Testis (tissue), 3 donors: ENCODE results near the gene COL23A1. TPM values are rescaled to one million over a fixed set of nuclear protein-coding genes. Genes with fewer than 3 reads are reported as not detected.

Experiments
- DNase-seq: peaks from one replicate; pipeline ENCODE4 v3.0.0-alpha.2; 2019
- H3K27ac ChIP-seq, 2 donors: fragments of 200-600 bp; sonication (generic); one replicate each; pipeline ENCODE4 v1.5.1; 2019
- H3K27me3 ChIP-seq: fragments of 200-600 bp; sonication (generic); one replicate; pipeline ENCODE4 v1.5.1; 2019
- H3K36me3 ChIP-seq: fragments of 200-600 bp; sonication (generic); one replicate; pipeline ENCODE4 v1.5.1; 2017; ENCODE audit warnings: low read depth; ENCODE audit errors: missing control alignments
- H3K4me1 ChIP-seq: fragments of 200-600 bp; sonication (generic); one replicate; pipeline ENCODE4 v1.5.1; 2019
- H3K4me3 ChIP-seq, 2 donors: fragments of 200-600 bp; sonication (generic); one replicate each; pipeline ENCODE4 v1.5.1; 2017 to 2019
- H3K9me3 ChIP-seq: fragments of 200-600 bp; sonication (generic); one replicate; pipeline ENCODE4 v1.5.1; 2017
- POLR2A ChIP-seq: fragments of 450-650 bp; IDR thresholded peaks from one replicate; pipeline ENCODE4 v1.6.1; 2017; ENCODE audit warnings: antibody characterized with exemption, mild to moderate bottlenecking, moderate library complexity
- WGBS, 2 donors: methylation state at CpG; one replicate each; pipeline ENCODE4 v1.1.5; 2018; 5-methylcytosine and 5-hydroxymethylcytosine counted together
- intact Hi-C: fragments of 100-400 bp; cut with DNase I; formaldehyde crosslinking; loops from one replicate; pipeline ENCODE4 v1.15.1; 2023; ENCODE audit warnings: low total_unique reads
- polyA plus RNA-seq: library from polyadenylated mRNA; stranded (reverse); fragments of 350-450 nt; fragmentation: Illumina TruSeq; extraction: RNeasy Lipid Tissue Mini Kit (QIAGEN cat#74804); gene quantifications from one replicate; pipeline ENCODE4 v1.2.3, GENCODE V29; 2014; ENCODE audit warnings: low read depth, low replicate concordance; ENCODE audit not compliant: insufficient read depth
- total RNA-seq, 2 donors: library from RNA; depleted of rRNA; stranded (reverse); fragments of >200 nt; gene quantifications; one replicate each; pipeline ENCODE4 v1.2.3, GENCODE V29; 2016
- TF ChIP-seq, protein P1 (sequence below), 3 experiments: fragments of 450-650 bp in 2 of 3; fragments of 200-600 bp in 1 of 3; sonication (generic) in 1 of 3; IDR thresholded peaks; one replicate each; pipeline ENCODE4 v1.5.1; 2016 to 2019; ENCODE audit warnings: antibody characterized with exemption in 3 of 3, mild to moderate bottlenecking in 2 of 3, moderate library complexity in 1 of 3

The COL23A1 gene
- total and polyA plus RNA-seq, 3 donors from 2014 or later, result 4.3 to 5.5 (median 5.0) TPM

DNA sequence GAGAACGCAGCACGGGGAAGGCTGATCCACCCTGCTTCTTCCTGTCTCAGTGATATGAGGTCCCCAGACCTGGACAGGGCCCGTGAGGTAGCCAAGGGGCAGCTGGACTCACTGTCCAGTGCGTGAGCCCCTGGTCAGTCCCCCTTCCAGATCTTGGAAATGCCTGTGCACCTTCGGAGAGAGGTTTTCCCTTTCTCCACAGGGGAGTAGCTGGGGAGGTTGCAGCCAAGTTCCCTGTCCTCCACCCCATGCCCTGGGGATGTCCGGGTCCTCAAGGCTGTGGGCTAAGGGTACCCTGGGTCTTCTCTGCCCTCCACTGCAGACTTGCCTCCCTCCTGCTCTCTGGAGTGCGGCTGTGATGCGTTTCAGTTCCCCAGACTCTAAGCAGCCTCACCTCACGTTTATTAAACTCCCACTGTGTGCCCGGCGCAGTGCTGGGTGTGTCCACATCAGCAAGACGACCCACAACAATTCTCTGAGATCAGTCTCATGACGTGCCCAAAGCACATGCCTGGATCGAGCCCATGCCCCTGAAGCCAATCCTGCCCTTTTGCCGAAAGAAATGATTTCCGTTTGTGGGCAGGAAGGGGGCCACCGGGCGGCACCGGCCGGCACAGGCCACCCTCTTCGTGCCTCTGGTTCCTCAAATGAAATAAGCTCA, 256.2 kb downstream of the COL23A1 start:
- H3K27me3 ChIP-seq, result no peaks in the 10 kb centered on the region
- peaks cover 25% of the 10 kb centered on the region for H3K4me1 ChIP-seq
- DNase-seq, result no peak
- H3K9me3 ChIP-seq, result no peaks in the 10 kb centered on the region
- no peak overlapping the region for H3K27ac ChIP-seq
- H3K4me3 ChIP-seq, result no peak overlapping the region
- H3K36me3 ChIP-seq, result no peaks in the 10 kb centered on the region
- intact Hi-C loops, result no loop called here
- WGBS, 2 donors, result 81 to 86% methylated on average over 13 to 21 of the region's 21 CpGs
- TF ChIP-seq, protein P1, sequence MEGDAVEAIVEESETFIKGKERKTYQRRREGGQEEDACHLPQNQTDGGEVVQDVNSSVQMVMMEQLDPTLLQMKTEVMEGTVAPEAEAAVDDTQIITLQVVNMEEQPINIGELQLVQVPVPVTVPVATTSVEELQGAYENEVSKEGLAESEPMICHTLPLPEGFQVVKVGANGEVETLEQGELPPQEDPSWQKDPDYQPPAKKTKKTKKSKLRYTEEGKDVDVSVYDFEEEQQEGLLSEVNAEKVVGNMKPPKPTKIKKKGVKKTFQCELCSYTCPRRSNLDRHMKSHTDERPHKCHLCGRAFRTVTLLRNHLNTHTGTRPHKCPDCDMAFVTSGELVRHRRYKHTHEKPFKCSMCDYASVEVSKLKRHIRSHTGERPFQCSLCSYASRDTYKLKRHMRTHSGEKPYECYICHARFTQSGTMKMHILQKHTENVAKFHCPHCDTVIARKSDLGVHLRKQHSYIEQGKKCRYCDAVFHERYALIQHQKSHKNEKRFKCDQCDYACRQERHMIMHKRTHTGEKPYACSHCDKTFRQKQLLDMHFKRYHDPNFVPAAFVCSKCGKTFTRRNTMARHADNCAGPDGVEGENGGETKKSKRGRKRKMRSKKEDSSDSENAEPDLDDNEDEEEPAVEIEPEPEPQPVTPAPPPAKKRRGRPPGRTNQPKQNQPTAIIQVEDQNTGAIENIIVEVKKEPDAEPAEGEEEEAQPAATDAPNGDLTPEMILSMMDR (IDR thresholded peaks at IDR 0.05), result no peak
- TF ChIP-seq POLR2A, result no peak

DNA sequence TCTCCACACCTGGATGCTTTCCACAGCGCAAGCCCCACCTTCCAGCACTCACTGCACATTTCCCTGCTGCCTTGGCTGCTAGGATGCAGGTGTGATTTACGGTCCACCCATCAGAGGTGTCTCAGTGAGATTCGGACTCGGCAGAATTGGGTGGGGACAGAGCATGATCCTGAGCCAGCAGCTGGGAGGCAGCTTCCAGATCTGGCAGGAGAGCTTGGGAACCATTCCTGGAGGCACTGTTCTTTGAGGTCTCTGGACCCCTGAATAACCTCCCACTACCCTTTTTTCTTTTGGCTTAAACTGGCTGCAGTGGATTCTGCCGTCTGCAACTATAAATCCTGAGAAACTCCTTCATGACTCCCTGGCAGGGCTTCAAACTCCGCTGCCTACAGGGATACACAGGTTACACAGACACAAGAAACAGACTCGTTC, 258.0 kb downstream of the COL23A1 start:
- Histone ChIP-seq H3K36me3 (no peaks in the 10 kb centered on the region), H3K27ac (no peak overlapping the region), H3K4me3 (no peak overlapping the region), H3K4me1 (peaks cover 25% of the 10 kb centered on the region), H3K27me3 (no peaks in the 10 kb centered on the region), H3K9me3 (no peaks in the 10 kb centered on the region)
- WGBS, 2 donors, result 48 to 52% methylated on average over 7 of the region's 7 CpGs
- DNase-seq, result no peak
- no peak for TF ChIP-seq POLR2A
- TF ChIP-seq, protein P1 (IDR thresholded peaks at IDR 0.05), result no peak
- intact Hi-C loops, result no loop called here

DNA sequence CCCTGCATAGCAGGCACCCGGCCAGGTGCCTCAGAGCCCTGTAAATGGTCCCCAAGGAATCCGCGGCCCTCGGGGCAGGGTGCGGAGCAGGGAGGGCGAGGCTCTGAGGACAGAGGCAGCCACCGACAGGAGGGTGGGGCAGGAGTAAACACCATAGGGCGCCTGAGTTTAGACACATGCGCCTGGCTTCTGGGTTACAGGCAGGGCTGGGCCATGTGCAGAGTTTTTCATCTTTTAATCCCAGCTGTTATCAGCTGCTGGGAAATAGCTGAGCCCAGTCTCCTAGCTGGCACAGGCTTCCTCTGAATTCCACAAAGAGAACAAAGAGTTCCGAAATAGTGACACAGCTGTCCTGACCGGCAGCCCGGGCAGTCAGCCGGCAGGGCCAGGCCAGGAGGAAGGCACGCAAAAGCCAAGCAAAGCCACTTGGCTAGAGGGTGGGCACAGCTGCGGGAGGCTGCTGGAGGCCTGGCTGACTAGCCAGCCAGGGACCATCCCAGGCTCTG, 258.6 kb downstream of the COL23A1 start:
- no peaks in the 10 kb centered on the region for H3K36me3 ChIP-seq
- H3K9me3 ChIP-seq, result no peaks in the 10 kb centered on the region
- TF ChIP-seq POLR2A, result no peak
- TF ChIP-seq, protein P1 (IDR thresholded peaks at IDR 0.05), result no peak
- H3K4me1 ChIP-seq, result peaks cover 25% of the 10 kb centered on the region
- peak; percentile 71 for DNase-seq
- H3K27me3 ChIP-seq, result no peaks in the 10 kb centered on the region
- no peak overlapping the region for H3K27ac ChIP-seq
- 43 to 49% methylated on average over 7 to 15 of the region's 15 CpGs for WGBS, 2 donors
- intact Hi-C loops, result no loop called here
- H3K4me3 ChIP-seq, result no peak overlapping the region

DNA sequence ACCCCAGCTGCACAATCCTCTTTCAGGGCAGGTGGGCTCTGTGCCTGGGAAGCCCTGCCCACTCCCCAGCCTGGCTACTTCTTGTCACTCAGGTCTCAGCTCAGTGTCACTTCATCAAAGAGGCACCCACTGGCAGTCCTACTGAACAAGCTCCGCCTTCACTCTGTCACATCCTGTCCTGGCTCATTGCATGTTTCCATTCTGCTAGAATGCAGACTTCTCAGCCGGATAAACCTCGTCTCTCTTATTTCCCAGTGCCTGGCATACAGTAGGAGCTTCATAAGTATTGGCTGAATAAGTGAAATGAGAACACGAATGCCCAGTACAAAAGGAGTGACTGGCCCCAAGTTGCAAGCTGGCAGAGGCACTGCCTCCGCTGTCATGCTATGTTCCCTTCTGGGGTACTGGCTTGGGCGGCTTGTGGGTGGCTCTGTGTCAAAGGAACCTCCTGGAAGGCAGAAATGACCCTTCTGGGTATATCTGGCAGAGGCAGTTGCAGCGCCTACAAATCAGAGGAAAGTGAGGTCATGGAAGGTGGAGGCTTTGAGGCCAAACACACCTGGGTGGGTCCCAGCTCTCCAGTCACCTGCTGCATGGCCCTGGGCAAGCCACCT, 259.3 kb downstream of the COL23A1 start:
- 76 to 88% methylated on average over 7 of the region's 7 CpGs for WGBS, 2 donors
- Histone ChIP-seq H3K4me3 (no peak overlapping the region), H3K36me3 (no peaks in the 10 kb centered on the region), H3K27me3 (no peaks in the 10 kb centered on the region), H3K27ac (no peak overlapping the region), H3K9me3 (no peaks in the 10 kb centered on the region), H3K4me1 (peaks cover 25% of the 10 kb centered on the region)
- intact Hi-C loops, result no loop called here
- TF ChIP-seq, protein P1 (IDR thresholded peaks at IDR 0.05), result no peak
- no peak for TF ChIP-seq POLR2A
- DNase-seq, result no peak
